ENCODE results near the gene STYX. TPM values are rescaled to one million over a fixed set of nuclear protein-coding genes. Genes with fewer than 3 reads are reported as not detected.
A peak's percentile ranks its signal among the peaks of the same experiment; 100 is the strongest.

The STYX gene
- total RNA-seq, 2 experiments from 2014 or later, result 15.3 to 16.2 TPM

- H3K36me3 ChIP-seq (ENCODE audit: insufficient read depth, low read length), result no peaks in the 10 kb centered on the region
- no peaks in the 10 kb centered on the region for H3K27me3 Mint-ChIP-seq
- intact Hi-C loops (cut with DNase I, micrococcal nuclease), result loop anchor here in 1 of 2 experiments (10.0 kb wide), 1 partner anchor 454 kb away; the partner anchor contains the start of gene DDHD1
- H3K36me3 Mint-ChIP-seq (ENCODE audit: low read depth), result no peaks in the 10 kb centered on the region
- ChIA-PET CTCF (no interaction called here), POLR2A (no interaction called here)
- no peaks in the 10 kb centered on the region for H3K4me1 Mint-ChIP-seq (ENCODE audit: low read depth)
- H3K27ac ChIP-seq (ENCODE audit: low read depth in 1 of 2, low read length in 2 of 2), result no peak overlapping the region
- H3K27me3 ChIP-seq (ENCODE audit: control insufficient read depth in 1 of 2, insufficient read depth in 2 of 2, low read length in 2 of 2), result no peaks in the 10 kb centered on the region
- H3K4me1 ChIP-seq (ENCODE audit: insufficient read depth, low read length), result peaks cover 7% of the 10 kb centered on the region
- H3K4me3 Mint-ChIP-seq, result no peak overlapping the region
- no peaks in the 10 kb centered on the region for H3K9me3 ChIP-seq (ENCODE audit: control insufficient read depth in 1 of 2, insufficient read depth in 1 of 2, low read length in 2 of 2)
- no peak for TF ChIP-seq CTCF (IDR thresholded peaks at IDR 0.05)
- no peaks in the 10 kb centered on the region for H3K9me3 Mint-ChIP-seq
- no peak overlapping the region for H3K27ac Mint-ChIP-seq
- H3K4me3 ChIP-seq (ENCODE audit: low read length), result no peak overlapping the region
- ATAC-seq (ENCODE audit: poor library complexity) (no peak), DNase-seq (no peak)
Observed at GRCh38 chr14:52700701-52701172, 29.2 kb upstream of the STYX start.

- POLR2A ChIA-PET, result no interaction called here
Observed at GRCh38 chr14:52701223-52701622, 28.7 kb upstream of the STYX start.

GRCh38 chr14:52703225-52703624 is 26.7 kb upstream of the STYX start:
- no peak overlapping the region for H3K4me3 ChIP-seq (ENCODE audit: low read length)
- no peak overlapping the region for H3K27ac Mint-ChIP-seq
- CTCF ChIA-PET, result no interaction called here

More at GRCh38 chr14:52701223-52701622, 28.7 kb upstream of the STYX start:
- CTCF ChIA-PET, result no interaction called here
- no peaks in the 10 kb centered on the region for H3K27me3 ChIP-seq (ENCODE audit: control insufficient read depth in 1 of 2, insufficient read depth in 2 of 2, low read length in 2 of 2)
- no peaks in the 10 kb centered on the region for H3K9me3 Mint-ChIP-seq
- no peak overlapping the region for H3K27ac Mint-ChIP-seq
- H3K4me3 Mint-ChIP-seq, result no peak overlapping the region
- H3K4me3 ChIP-seq (ENCODE audit: low read length), result no peak overlapping the region
- H3K36me3 ChIP-seq (ENCODE audit: insufficient read depth, low read length), result no peaks in the 10 kb centered on the region
- H3K9me3 ChIP-seq (ENCODE audit: control insufficient read depth in 1 of 2, insufficient read depth in 1 of 2, low read length in 2 of 2), result no peaks in the 10 kb centered on the region
- intact Hi-C loops (cut with DNase I, micrococcal nuclease), result loop anchor here in 1 of 2 experiments (10.0 kb wide), 1 partner anchor 454 kb away; the partner anchor contains the start of gene DDHD1
- no peaks in the 10 kb centered on the region for H3K27me3 Mint-ChIP-seq
- DNase-seq (no peak), ATAC-seq (ENCODE audit: poor library complexity) (no peak)
- H3K36me3 Mint-ChIP-seq (ENCODE audit: low read depth), result no peaks in the 10 kb centered on the region
- peaks cover 2% of the 10 kb centered on the region for H3K4me1 Mint-ChIP-seq (ENCODE audit: low read depth)
- TF ChIP-seq CTCF (IDR thresholded peaks at IDR 0.05), result no peak
- H3K4me1 ChIP-seq (ENCODE audit: insufficient read depth, low read length), result peaks cover 8% of the 10 kb centered on the region
- no peak overlapping the region for H3K27ac ChIP-seq (ENCODE audit: low read depth in 1 of 2, low read length in 2 of 2)

More at GRCh38 chr14:52703225-52703624, 26.7 kb upstream of the STYX start:
- peak in 2 of 14 experiments; percentile 33 to 51 for DNase-seq
- peaks cover 18% of the 10 kb centered on the region for H3K36me3 Mint-ChIP-seq (ENCODE audit: low read depth)
- H3K4me3 Mint-ChIP-seq, result no peak overlapping the region
- no peak for TF ChIP-seq CTCF (IDR thresholded peaks at IDR 0.05)
- Histone ChIP-seq H3K27ac (ENCODE audit: low read depth in 1 of 2, low read length in 2 of 2) (no peak overlapping the region), H3K27me3 (ENCODE audit: control insufficient read depth in 1 of 2, insufficient read depth in 2 of 2, low read length in 2 of 2) (no peaks in the 10 kb centered on the region), H3K36me3 (ENCODE audit: insufficient read depth, low read length) (no peaks in the 10 kb centered on the region), H3K4me1 (ENCODE audit: insufficient read depth, low read length) (peaks cover 13% of the 10 kb centered on the region), H3K9me3 (ENCODE audit: control insufficient read depth in 1 of 2, insufficient read depth in 1 of 2, low read length in 2 of 2) (no peaks in the 10 kb centered on the region)
- POLR2A ChIA-PET, result no interaction called here
- peaks cover 22% of the 10 kb centered on the region for H3K4me1 Mint-ChIP-seq (ENCODE audit: low read depth)
- intact Hi-C loops (cut with DNase I, micrococcal nuclease), result loop anchor here in 1 of 2 experiments (10.0 kb wide), 1 partner anchor 452 kb away; the partner anchor contains the start of gene DDHD1
- no peaks in the 10 kb centered on the region for H3K27me3 Mint-ChIP-seq
- no peak for ATAC-seq (ENCODE audit: poor library complexity)
- no peaks in the 10 kb centered on the region for H3K9me3 Mint-ChIP-seq
